Tibial nerve (tissue), 4 donors: ENCODE results near the gene AGTRAP.

Experiments
- CTCF ChIP-seq, 5 experiments: fragments of 200-600 bp in 3 of 5; fragments of 450-650 bp in 2 of 5; sonication (generic) in 3 of 5; IDR thresholded peaks; one replicate each; pipeline ENCODE4 v1.5.1; 2016 to 2019; ENCODE audit warnings: antibody characterized with exemption in 5 of 5, mild to moderate bottlenecking in 3 of 5, moderate library complexity in 2 of 5
- EP300 ChIP-seq, 2 donors: sonication (generic); formaldehyde crosslinking; IDR thresholded peaks; one replicate each; pipeline ENCODE4 v1.6.1; 2017; ENCODE audit warnings: antibody characterized with exemption in 2 of 2, mild to moderate bottlenecking in 1 of 2
- POLR2A ChIP-seq, 2 donors: fragments of 450-650 bp; IDR thresholded peaks; one replicate each; pipeline ENCODE4 v1.6.1; 2017; ENCODE audit warnings: antibody characterized with exemption in 2 of 2, mild to moderate bottlenecking in 2 of 2, moderate library complexity in 2 of 2

DNA sequence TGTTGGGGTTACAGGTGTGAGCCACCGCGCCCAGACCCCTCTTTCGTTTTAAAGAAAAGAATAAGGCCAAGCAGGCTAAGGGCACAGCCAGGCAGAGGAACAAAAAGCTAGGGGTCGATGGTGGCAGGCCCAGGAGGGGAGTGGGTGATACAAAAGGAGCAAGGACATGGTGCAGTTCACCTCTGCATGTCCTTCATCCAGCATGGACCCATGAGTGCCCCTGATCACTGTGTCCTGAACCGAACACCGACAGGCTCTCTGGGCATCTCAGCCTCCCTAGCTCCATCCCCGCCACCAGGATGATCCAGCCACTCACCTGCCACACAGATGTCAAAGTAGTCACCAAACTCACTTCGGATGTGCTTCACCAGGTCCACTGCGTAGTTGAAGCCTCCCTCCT, 64.0 kb downstream of the AGTRAP start:
- TF ChIP-seq CTCF (IDR thresholded peaks at IDR 0.05) (no peak), POLR2A (IDR thresholded peaks at IDR 0.05) (no peak), EP300 (IDR thresholded peaks at IDR 0.05) (no peak)
